NCI-H1417 (cell line): ENCODE measurements around the gene ZNF407.
A peak's percentile ranks its signal among the peaks of the same experiment; 100 is the strongest.

Experiments
- DNase-seq, 3 experiments: peaks; one replicate each; lab custom pipeline; 2025; lab: John Stamatoyannopoulos, UW

The ZNF407 gene

DNA sequence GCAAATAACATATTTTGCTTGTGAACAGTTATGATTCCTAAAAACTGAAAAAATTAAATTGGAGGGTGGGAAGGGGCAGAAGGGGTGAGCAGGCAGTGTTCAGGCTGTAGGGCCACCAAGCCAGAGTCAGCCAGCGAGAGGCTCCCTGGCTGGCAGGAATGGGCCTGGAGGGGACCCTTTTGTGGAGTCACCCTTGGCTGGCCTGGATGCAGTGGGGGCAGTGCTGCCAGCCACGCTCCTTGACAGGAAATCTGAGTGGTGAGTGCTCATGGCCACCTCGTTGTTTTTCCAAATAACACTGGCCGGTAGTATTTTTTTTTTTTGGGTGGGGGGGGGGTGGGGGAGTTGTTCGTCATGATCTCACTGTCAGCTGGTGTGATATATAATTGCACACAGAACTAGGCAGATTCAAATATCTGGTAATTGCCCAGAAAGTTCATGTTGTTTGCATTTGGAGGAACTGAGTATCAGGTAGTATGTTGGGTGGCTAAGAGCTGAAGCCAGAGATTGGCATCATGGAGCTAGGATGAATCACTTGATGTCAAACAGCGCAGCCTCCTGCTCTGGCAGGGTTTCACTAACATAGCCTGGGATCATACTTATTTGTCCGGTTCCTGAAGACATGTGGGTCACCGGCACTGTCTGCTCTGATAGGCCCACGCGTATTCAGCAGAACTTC is 451.2 kb downstream of the ZNF407 start:
- peak in 1 of 3 experiments; percentile 37 for DNase-seq

DNA sequence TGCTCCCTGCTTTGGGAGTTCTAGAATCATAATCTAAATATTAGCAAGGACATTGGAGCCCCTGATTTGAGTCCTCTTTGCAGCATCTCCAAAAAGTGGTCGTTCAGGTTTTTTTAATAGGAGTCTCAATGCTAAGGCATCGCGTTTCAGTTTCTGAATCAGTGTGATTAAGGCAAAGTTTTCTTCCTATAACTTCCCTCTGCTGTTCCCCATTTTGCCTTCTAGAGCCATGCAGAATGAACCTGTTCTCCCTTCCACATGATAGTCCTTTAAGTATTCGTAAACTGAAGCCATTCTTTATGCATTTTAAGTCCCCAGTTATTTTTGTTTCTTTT is 451.8 kb downstream of the ZNF407 start:
- no peak for DNase-seq

DNA sequence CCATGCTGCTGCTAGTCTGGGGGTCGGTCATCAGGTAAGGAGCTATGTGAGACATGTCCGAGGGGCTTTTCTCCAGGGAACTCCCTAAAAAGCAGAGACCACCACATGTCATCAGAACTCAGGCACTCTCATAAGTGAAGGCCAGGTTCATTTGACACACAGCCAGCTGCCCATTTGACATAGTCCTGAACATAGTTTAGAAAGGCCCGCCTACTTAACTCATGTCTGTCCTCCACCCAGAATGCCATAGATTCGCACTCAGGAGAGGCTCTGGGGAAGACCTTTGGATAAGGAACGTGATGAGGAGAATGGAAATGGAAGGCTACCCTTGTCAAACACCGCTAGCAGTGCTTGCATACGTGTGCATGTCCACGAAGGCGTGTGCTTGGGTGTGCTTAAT is 454.1 kb downstream of the ZNF407 start:
- no peak for DNase-seq

DNA sequence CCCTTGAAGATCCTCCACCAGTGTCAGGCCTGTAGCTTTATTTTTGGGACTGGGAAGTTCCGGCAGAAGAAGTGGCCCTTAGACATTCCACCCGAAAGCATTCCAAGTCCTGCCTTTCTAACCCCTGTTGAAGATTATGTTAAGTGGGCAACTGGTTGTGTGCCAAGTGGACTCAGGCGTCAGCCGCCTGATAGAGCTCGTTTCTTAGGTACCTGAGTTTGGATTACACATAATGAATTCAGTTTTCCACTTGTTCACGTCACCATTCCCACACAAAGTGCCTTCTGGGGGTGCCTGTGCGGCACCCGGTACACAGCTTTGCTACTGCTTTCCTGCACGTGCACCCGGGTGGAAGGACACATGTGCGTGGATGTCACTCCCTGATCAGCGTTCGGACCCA is 454.8 kb downstream of the ZNF407 start:
- no peak for DNase-seq

DNA sequence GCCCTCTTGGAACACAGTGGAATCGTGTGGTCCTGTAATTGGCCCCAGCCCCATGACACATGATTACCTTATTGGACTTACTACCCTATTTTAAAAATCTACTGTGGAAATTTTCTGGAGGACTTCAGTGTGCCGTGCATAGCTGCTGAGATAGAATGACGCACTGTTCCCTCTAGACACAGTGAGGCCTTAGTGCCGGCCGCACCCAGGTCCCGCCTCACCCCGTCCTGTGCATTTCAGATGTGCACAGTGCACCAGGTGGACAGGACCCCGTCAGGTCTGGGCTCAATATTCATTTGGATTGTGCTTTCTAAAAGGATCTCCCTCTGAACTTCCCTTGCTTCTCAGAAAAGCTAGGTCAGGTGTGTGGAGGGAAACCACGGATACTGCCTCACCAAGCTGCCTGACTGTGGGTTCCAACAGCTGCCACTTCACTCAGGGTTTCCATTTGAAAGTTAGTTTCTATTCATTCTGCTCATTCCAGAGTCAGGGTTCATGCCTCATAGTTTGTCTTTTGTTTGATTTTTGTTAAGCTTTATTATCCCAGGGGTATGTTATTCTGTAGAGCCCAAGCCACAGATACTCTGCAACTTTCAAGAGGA is 455.5 kb downstream of the ZNF407 start:
- no peak for DNase-seq

DNA sequence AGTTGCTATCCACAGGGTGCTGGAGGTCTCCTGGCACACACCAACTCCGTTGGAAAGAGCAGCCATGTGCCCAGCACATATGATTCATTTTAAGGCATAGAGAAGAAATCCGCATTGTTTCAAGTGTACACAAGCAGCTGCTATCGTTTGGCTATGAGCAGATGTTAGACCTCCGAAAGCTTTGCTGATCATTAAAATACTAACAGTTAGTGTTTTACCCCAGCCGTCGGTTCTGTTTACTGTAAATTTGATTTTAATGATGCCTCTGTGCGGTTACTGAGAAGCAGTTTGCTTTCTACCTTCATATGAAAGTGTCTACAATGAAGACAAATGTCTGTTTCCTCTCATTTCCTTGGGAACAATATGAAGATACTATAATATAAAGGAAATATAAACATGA is 456.4 kb downstream of the ZNF407 start:
- peak in 1 of 3 experiments; percentile 58 for DNase-seq

DNA sequence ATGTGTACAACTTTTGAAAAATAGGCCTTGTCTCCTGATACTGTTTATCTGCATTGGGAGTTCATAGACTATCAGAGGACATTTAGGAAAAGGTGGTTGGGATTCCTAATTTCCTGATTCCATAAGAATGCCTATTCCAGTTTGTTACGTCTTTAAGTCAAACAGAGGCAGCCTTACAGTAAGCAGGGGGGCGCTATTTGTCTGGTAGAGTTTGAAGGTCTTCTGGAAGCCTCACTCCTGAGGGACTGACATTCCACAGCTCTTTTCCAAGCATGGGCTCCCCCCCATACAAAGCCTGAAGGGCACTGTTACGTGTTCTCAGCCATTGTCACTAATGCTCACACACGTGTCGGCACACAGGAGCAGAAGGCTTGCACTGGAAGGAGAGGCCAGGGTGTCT is 456.9 kb downstream of the ZNF407 start:
- no peak for DNase-seq

DNA sequence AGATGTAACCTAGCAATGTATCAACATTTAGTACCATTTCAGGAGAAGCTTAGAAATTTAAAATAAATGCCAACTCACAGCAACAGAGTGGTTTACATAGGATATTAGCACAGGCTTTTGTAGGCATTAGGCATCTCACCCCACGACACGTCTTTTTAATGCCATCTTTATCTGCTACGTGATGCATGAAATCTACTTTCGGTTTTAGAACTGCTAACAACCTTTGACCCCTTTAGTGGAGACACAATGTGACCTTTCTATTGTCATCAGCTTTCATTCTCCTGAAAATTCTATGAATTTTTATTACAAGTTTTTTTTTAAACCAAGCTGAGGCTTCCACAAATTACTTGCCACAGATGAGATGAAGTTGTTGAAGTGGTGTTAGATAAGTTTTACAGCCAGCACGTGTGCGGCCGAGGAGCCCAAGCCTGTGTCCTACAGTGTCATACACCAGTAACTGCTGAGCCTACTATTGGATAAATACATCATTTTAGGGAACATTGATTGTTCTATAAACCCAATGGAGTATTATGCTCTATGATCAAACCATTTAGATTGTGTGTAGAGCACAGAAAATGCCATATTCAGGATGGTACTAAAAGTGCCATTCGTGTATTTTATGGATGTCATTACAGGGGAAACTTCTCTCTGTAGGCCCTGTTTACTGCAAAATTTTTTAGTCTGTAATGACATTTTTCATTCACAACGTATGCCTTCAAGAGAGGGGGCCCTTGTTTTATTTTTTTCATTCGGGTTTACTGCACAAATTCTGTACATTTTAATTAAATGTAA is 459.7 kb downstream of the ZNF407 start:
- DNase-seq = no peak

DNA sequence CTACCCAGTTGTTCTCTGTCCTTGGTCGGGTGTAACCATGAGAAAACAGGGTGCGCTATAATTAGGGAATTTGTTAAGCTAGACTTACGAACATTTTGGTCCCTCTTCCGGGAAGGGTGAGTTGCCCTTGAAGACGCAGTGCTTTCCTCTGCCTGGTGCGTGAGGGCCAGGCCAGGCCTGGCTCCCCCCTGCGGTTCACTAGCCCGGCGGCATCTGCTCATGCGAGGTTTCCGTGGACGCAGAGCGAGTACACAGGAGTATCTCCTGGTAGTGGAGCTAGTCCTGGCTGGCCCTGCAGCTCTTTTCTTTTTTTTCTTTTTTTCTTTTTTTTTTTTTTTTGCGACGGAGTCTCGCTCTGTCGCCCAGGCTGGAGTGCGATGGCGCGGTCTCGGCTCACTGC is 462.5 kb downstream of the ZNF407 start:
- DNase-seq = no peak

DNA sequence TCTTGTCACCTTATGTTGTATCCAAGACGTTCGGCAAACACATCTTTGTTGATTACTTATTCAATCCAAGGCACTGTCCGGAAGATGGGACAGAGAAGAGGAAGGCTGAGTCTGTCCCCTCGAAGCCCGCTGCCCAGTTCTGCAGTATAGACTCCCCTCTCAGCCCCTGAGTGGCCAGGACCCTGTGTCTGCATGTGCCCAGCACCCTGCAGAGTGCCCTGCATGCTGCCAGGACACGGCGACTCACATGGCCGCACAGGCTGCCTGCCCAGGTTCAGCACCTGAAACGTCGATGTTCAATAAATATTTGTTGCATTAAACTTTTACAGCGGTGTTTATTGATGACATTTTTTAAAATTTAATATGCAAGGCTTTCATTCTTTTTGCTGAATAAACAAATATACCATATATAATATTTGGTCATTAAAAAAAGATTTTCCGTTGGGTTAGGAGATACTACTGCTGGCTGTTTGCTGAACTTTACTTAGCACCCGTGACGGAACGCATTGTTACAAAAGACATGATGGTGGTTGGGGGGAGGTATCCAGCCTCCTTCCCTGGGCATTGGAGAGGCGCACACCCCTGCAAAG is 464.7 kb downstream of the ZNF407 start:
- no peak for DNase-seq

DNA sequence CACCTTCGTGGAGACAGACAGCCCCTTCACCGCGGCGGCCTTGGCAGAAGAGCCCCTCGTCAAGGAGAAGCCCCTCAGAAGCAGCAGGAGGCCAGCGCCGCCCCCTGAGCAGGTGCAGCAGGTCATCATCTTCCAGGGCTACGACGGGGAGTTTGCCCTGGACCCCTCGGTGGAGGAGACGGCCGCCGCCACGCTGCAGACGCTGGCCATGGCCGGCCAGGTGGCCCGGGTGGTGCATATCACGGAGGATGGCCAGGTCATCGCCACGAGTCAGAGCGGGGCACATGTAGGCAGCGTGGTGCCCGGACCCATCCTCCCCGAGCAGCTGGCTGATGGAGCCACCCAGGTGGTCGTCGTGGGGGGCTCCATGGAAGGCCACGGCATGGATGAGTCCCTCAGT is 465.5 kb downstream of the ZNF407 start:
- DNase-seq = no peak

DNA sequence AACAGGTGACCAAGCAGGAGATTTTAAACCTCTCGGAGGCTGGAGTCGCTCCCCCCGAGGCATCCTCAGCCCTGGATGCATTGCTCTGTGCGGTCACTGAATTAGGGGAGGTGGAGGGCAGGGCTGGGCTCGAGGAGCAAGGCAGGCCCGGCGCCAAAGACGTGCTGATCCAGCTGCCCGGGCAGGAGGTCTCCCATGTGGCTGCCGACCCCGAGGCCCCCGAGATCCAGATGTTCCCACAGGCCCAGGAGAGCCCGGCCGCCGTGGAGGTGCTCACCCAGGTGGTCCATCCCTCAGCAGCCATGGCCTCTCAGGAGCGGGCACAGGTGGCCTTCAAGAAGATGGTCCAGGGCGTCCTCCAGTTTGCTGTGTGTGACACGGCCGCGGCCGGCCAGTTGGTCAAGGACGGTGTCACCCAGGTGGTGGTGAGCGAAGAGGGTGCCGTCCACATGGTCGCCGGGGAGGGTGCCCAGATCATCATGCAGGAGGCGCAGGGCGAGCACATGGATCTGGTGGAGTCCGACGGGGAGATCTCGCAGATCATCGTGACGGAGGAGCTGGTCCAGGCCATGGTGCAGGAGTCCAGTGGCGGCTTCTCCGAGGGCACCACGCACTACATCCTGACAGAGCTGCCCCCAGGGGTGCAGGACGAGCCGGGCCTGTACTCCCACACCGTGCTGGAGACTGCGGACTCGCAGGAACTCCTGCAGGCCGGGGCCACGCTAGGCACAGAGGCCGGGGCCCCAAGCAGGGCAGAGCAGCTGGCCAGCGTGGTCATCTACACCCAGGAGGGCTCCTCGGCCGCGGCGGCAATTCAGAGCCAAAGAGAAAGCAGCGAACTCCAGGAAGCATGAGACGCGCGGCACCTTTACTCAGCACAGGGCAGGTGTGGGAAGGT is 466.2 kb downstream of the ZNF407 start:
- DNase-seq = no peak

DNA sequence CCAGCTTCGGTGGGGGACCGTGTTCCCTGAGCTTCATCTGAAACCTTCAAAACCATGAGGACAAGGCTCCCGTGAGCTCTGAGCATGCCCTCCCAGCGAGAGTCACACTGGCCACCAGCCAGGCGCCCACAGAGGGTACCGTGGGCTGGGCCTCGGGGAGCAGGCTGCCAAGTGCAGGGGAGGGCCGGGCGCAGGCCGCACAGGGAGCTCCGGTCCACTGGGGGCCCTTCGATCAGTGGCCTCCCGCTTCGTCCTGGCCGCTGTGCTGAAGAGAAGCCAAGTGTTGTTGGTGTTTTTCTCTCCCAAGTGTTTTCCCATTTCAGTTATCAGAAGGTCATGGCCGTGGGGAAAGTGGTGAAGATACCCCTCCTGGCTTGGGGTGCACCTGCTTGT is 466.8 kb downstream of the ZNF407 start:
- no peak for DNase-seq

DNA sequence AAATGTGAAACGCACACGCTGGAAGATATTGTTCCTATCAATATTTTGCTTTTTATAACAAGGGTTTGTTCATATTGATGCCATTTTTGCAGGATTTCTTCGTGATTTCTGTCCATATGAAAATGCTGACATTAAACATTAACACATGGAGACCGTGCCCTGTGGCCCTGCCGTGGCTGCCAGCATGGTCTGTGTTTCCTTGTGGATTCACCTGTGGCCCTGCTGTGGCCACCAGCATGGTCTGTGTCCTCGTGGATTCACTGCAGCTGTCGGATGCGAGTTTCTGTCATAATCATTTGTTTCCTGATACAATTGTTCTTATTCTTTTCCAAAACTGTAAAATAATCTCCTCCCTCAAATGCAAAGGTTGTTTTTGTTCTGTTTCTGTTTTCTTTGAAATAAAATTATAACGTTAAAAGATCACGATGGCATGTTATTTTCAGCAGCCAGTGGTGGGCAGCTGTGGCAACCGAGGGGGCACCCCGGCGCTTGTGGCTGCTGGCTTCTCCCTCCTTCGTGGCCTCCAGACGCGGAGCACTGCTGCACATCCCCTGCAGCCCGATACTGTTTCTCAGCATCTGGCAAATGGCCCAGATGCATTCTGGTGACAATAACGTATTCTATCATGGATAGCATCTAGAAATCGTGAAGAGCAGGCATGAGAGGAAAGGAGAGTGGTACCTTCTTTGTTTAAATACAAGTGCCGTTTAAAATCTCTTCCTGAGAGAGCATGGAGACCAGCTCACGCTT is 467.8 kb downstream of the ZNF407 start:
- DNase-seq = peak in 1 of 3 experiments; percentile 61

DNA sequence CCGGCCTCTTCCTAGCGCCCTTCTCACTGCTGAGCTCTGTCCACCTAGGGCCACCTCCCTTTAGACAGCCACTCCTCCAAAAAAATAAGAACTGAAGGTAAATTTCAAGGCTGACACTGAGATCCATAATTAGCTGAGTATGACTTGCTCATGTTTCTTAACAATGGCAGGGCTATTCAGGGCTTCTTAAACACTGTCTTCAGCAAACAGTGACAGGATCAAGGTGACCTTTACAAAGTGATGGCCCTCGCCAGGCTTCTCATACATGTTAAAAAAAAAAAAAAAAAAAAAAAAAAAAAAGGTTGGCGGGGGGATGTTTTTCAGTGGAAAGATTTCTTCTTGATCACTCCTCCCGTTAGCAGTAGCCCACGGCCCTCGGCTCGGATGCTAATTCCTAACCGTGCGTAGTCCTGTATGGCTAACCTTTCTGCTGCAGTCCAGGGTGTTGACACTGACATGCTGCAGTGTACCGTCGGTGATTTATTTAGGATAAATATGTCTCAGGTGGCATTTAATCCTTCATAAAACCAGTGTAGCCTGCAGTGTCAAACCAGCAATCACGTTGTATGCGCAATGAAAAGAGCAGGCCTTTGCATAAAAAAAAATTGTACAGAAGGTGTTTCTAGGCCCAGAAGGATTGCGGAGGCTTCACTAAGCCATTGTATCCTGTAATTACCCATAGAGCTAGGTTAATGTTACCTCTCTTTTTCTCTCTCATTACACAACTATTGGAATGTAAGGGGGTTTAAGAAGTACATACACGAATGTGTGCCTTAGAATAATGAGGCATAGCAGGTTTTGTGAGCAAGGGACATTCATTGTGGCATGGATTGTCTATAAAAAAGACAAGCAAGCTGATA is 468.6 kb downstream of the ZNF407 start:
- peak in 1 of 3 experiments; percentile 45 for DNase-seq

DNA sequence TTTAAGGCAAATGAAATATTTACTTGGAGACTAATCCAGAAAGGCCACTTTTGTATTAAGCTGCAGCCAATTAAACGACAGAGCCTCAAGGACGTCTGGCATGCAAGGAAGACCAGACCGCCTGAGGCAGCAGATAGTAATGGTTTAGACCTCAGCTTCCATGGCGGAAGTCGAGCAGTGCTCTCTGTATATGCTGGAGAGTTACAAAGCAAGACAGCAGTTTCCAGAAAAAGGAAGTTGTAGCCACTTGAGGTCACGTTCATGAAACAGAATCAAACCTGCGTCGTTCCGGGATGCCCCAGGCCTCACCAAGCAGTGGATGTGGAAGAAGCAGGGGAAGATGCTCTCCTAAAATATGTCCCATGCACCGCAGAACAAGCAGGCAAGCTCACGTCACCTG is 469.3 kb downstream of the ZNF407 start:
- DNase-seq = no peak

DNA sequence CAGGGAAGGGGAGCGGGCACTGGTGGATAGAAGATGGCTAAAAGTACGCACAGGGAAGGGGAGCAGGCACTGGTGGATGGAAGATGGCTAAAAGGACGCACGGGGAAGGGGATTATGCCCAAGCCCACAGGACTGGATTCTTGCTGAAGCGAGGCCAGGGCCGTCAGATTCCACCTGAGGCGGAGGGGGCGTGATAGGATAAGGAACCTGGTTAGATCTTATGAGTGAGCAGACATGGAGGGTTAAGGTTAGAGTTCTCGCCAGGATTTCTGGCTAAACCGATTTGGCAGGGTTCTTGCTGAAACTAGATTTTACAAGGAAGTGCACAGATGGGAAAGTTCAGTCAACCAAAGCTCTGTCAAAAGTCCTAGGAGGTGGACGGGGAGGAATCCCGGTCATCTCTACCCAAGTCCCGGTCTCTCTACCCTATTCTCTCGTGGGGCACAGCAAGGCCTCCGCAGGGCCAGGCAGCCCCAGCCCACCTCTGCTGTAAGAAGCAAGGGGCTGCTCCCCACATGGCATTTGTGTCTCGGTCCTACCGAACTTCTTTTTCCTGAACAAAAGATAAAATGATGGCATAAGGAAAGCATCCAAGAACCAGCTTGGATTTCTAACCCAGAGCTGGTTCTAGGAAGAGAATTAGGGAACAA is 470.5 kb downstream of the ZNF407 start:
- DNase-seq = no peak

DNA sequence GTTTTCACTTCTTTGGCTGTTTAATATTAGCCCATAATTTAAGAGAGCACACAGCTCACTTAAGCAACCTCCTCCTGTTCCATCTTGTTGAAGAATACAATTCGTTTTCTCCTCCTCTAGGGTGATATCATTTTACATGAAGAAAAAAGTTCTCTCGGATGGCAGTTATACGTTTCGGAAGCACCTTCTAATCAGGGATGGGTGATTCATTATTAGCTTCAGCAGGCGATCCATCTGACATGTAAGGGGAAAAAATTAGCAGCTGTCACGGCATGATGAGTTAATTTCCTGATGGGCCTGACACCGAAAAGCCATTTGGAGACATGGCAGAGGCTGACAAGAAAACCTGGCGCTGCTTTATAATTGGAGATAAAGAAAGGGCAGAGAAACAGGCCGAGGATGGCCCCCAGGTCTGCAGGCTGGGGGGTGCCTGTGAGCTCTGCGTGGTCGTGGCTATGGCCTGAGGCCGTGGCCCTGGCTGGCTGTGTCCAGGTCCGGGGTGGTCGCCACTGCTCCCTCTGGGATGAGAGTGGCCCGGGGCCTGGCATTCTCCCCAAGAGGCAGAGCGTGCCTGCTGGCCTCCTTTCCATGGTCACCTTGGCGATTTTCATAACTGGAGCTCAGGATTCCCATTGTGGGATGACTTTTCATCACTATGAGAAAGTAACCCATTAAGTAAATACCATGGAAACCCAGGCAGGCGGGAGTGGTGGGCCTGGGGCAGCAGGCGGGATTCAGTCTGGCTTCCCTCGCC is 471.2 kb downstream of the ZNF407 start:
- no peak for DNase-seq

DNA sequence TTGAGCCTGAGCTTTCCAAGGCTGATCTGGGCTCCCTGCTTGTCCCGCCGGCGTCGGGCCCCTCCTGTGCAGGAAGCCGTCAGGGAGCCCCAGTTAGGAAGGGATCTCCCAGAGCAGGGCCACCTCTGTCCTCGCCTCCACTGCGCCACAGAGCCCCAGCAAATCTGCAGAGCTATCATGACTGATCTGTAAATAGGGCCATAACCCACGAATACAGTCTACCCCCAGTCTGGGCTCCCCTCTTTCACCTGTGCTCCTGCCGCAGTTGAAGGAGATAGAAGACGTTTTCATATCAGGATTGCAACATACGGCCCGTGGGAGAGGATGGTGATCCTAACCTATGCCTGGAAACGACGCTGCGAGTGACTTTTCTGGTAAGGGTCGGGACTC is 472.6 kb downstream of the ZNF407 start:
- no peak for DNase-seq
